Progenitor cell of endocrine pancreas (in vitro differentiated cells): ENCODE data around the gene RBFOX2. TPM values are rescaled to one million over a fixed set of nuclear protein-coding genes. Genes with fewer than 3 reads are reported as not detected.
A peak's percentile ranks its signal among the peaks of the same experiment; 100 is the strongest.
"Not testable (repeated sequence)": the region's sequence is repeated elsewhere in the genome, so short reads cannot be mapped to it uniquely, and the experiment has no call there.

Experiments
- DNase-seq: peaks from one replicate; pipeline ENCODE4 v3.0.0; 2021; ENCODE audit warnings: low spot score; ENCODE audit not compliant: unreplicated experiment
- H3K27ac Mint-ChIP-seq: 2 replicates; pipeline ENCODE4 v1.8.0; 2021; ENCODE audit warnings: mild to moderate bottlenecking, moderate library complexity, mixed read lengths
- H3K27me3 Mint-ChIP-seq: 2 replicates; pipeline ENCODE4 v1.8.0; 2021; ENCODE audit warnings: mixed read lengths
- H3K36me3 Mint-ChIP-seq: 2 replicates; pipeline ENCODE4 v1.8.0; 2022; ENCODE audit warnings: mixed read lengths; ENCODE audit not compliant: insufficient read depth
- H3K4me1 Mint-ChIP-seq: 2 replicates; pipeline ENCODE4 v1.8.0; 2021; ENCODE audit warnings: low read depth, mixed read lengths
- H3K4me3 Mint-ChIP-seq: 2 replicates; pipeline ENCODE4 v1.8.0; 2021; ENCODE audit warnings: low read depth, mild to moderate bottlenecking, moderate library complexity, mixed read lengths
- H3K9me3 Mint-ChIP-seq: 2 replicates; pipeline ENCODE4 v1.8.0; 2021; ENCODE audit warnings: low read depth, mixed read lengths
- total RNA-seq: library from RNA; stranded (reverse); gene quantifications from 2 replicates; pipeline ENCODE4 v1.2.1, GENCODE V29; 2021
- TF ChIP-seq, protein P1 (sequence below): fragments of 200-600 bp; sonication (generic); IDR thresholded peaks from one replicate; pipeline ENCODE4 v1.5.0; 2021; ENCODE audit warnings: antibody characterized with exemption, mild to moderate bottlenecking; ENCODE audit not compliant: unreplicated experiment

RBFOX2 gene
- total RNA-seq, 1 donor from 2014 or later = 140 TPM

- no peak overlapping the region for H3K4me3 Mint-ChIP-seq
- no peaks in the 10 kb centered on the region for H3K9me3 Mint-ChIP-seq
- peaks cover 29% of the 10 kb centered on the region for H3K36me3 Mint-ChIP-seq
- TF ChIP-seq, protein P1, sequence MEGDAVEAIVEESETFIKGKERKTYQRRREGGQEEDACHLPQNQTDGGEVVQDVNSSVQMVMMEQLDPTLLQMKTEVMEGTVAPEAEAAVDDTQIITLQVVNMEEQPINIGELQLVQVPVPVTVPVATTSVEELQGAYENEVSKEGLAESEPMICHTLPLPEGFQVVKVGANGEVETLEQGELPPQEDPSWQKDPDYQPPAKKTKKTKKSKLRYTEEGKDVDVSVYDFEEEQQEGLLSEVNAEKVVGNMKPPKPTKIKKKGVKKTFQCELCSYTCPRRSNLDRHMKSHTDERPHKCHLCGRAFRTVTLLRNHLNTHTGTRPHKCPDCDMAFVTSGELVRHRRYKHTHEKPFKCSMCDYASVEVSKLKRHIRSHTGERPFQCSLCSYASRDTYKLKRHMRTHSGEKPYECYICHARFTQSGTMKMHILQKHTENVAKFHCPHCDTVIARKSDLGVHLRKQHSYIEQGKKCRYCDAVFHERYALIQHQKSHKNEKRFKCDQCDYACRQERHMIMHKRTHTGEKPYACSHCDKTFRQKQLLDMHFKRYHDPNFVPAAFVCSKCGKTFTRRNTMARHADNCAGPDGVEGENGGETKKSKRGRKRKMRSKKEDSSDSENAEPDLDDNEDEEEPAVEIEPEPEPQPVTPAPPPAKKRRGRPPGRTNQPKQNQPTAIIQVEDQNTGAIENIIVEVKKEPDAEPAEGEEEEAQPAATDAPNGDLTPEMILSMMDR = no peak
- no peaks in the 10 kb centered on the region for H3K4me1 Mint-ChIP-seq
- no peak overlapping the region for H3K27ac Mint-ChIP-seq
- DNase-seq = no peak
- no peaks in the 10 kb centered on the region for H3K27me3 Mint-ChIP-seq
Measured at GRCh38 chr22:35739931-35740380, 288.7 kb downstream of the RBFOX2 start.

DNA sequence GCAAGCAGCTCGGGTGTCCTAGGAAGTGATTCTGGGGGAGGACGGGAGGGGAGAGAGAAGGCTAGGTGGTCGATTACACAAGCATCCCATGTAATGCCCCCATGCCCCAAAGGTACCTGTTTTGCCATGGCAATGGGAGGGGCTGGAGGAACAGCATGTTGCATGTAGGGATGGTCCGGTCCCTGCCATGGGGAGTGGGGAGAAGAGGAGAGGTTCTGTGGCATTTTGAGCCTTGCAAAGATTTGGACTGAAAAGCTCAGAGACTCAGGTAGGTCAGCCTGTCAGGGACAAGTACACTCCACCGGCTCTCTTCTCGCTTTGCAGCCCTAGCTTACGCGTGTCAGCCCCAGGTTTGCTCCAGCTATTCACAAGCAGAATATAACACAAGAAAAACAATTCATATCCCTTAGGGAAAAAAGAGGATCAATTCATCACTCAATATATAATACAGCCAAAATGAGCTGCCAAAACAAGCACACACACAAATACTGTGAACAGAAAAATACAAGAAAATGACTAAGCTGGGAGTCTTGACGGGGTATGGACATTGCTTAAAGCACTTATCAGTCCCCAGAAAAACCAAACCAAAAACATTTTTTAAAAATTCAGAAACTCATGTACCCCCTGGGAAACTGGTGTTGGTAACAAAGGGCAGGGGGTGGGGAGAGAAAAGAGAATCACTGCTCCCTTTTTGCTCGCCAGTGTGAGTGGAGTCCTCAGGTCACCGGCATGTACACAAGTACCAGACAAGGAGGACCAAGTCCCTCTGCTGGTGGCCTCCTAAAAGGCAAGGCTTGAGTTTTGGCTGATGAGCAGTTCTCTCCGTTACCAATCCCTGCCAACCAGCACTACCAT lies 289.3 kb downstream of the RBFOX2 start:
- Mint-ChIP-seq H3K36me3 (peaks cover 26% of the 10 kb centered on the region), H3K27me3 (no peaks in the 10 kb centered on the region), H3K4me1 (no peaks in the 10 kb centered on the region), H3K4me3 (no peak overlapping the region), H3K27ac (no peak overlapping the region), H3K9me3 (no peaks in the 10 kb centered on the region)
- TF ChIP-seq, protein P1 = peak; percentile 20
- DNase-seq = no peak

DNA sequence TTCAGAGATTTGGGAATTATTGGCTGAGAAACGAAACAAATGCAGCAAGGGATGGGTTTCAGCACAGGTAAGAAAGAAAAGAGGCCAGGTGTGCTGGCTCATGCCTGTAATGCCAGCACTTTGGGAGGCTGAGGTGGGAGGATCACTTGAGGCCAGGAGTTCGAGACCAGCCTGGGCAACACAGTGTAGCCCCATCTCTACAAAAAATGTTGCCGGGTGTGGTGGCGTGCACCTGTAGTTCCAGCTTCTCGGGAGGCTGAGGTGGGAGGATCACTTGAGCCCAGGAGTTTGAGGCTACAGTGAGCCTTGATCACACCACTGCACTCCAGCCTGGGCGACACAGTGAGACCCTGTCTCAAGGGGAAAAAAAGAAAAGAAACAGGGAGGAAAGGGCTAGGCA lies 290.7 kb downstream of the RBFOX2 start:
- H3K4me1 Mint-ChIP-seq, H3K27me3 Mint-ChIP-seq, H3K4me3 Mint-ChIP-seq, H3K27ac Mint-ChIP-seq, DNase-seq, H3K9me3 Mint-ChIP-seq: not testable (repeated sequence)
- H3K36me3 Mint-ChIP-seq = peaks cover 24% of the 10 kb centered on the region

- Mint-ChIP-seq H3K27ac (peak overlapping the region; percentile 7), H3K4me1 (no peaks in the 10 kb centered on the region), H3K27me3 (no peaks in the 10 kb centered on the region), H3K4me3 (no peak overlapping the region), H3K9me3 (no peaks in the 10 kb centered on the region), H3K36me3 (peaks cover 24% of the 10 kb centered on the region)
- TF ChIP-seq, protein P1 = no peak
- DNase-seq = no peak
Measured at GRCh38 chr22:35736701-35737100, 291.9 kb downstream of the RBFOX2 start.

- H3K36me3 Mint-ChIP-seq = peaks cover 25% of the 10 kb centered on the region
- TF ChIP-seq, protein P1 = no peak
Measured at GRCh38 chr22:35736166-35736565, 292.5 kb downstream of the RBFOX2 start.

GRCh38 chr22:35735542-35735941 lies 293.1 kb downstream of the RBFOX2 start:
- Mint-ChIP-seq H3K27me3 (no peaks in the 10 kb centered on the region), H3K4me3 (no peak overlapping the region), H3K27ac (no peak overlapping the region), H3K4me1 (no peaks in the 10 kb centered on the region), H3K36me3 (peaks cover 25% of the 10 kb centered on the region), H3K9me3 (no peaks in the 10 kb centered on the region)
- no peak for DNase-seq
- TF ChIP-seq, protein P1 = no peak

More at GRCh38 chr22:35736166-35736565, 292.5 kb downstream of the RBFOX2 start:
- Mint-ChIP-seq H3K4me3 (no peak overlapping the region), H3K9me3 (no peaks in the 10 kb centered on the region), H3K4me1 (no peaks in the 10 kb centered on the region), H3K27me3 (no peaks in the 10 kb centered on the region), H3K27ac (peak overlapping the region; percentile 7)
- no peak for DNase-seq
